Ascending aorta (tissue), 2 donors: ENCODE data around the gene MINDY2. TPM values are rescaled to one million over a fixed set of nuclear protein-coding genes. Genes with fewer than 3 reads are reported as not detected.
A peak's percentile ranks its signal among the peaks of the same experiment; 100 is the strongest.
"Not testable (repeated sequence)": the region's sequence is repeated elsewhere in the genome, so short reads cannot be mapped to it uniquely, and the experiment has no call there.

ENCODE experiments used
- DNase-seq, 2 donors: peaks; one replicate each; pipeline ENCODE4 v3.0.0-alpha.2; 2019; ENCODE audit warnings: low spot score in 2 of 2
- H3K27ac ChIP-seq, 2 donors: fragments of 200-600 bp; sonication (generic); one replicate each; pipeline ENCODE4 v1.5.1; 2016 to 2017; ENCODE audit warnings: mild to moderate bottlenecking in 1 of 2
- H3K27me3 ChIP-seq: fragments of 200-600 bp; sonication (generic); one replicate; pipeline ENCODE4 v1.5.1; 2017
- H3K36me3 ChIP-seq, 2 donors: fragments of 200-600 bp; sonication (generic); one replicate each; pipeline ENCODE4 v1.5.1; 2016
- H3K4me1 ChIP-seq, 2 donors: fragments of 200-600 bp; sonication (generic); one replicate each; pipeline ENCODE4 v1.5.1; 2016 to 2017; ENCODE audit warnings: mild to moderate bottlenecking in 1 of 2
- H3K4me3 ChIP-seq, 2 donors: fragments of 200-600 bp; sonication (generic); one replicate each; pipeline ENCODE4 v1.5.1; 2016 to 2017; ENCODE audit warnings: mild to moderate bottlenecking in 1 of 2
- H3K9me3 ChIP-seq, 2 donors: fragments of 200-600 bp; sonication (generic); one replicate each; pipeline ENCODE4 v1.5.1; 2016
- intact Hi-C: fragments of 100-400 bp; cut with DNase I; formaldehyde crosslinking; loops from one replicate; pipeline ENCODE4 v1.15.1; 2023
- total RNA-seq: library from RNA; depleted of rRNA; stranded (reverse); fragments of >200 nt; gene quantifications from one replicate; pipeline ENCODE4 v1.1.0, GENCODE V29; 2016
- TF ChIP-seq, protein P1 (sequence below), 3 experiments: fragments of 200-600 bp in 2 of 3; fragments of 450-650 bp in 1 of 3; sonication (generic) in 2 of 3; IDR thresholded peaks; one replicate each; pipeline ENCODE4 v1.5.1; 2016 to 2019; ENCODE audit warnings: antibody characterized with exemption in 3 of 3, mild to moderate bottlenecking in 1 of 3, moderate library complexity in 1 of 3

Gene MINDY2
- total RNA-seq, 1 donor from 2014 or later = 10.4 TPM

DNA sequence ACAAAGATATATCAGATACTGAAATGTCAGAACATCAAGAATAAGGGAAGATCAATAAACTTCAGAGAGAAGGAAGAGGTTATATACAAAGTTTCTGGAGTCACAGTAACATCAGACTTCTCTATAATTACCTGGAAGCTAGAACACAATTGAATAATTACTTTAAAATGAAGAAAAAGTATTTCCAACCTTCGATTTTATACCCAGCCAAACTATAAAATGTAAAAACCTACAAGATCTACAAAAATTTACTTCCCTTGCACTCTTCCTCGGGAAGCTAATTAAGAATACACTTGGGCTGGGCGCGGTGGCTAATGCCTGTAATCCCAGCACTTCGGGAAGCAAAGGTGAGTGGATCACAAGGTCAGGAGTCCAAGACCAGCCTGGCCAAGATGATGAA, 6.6 kb upstream of the MINDY2 start:
- no peak overlapping the region for H3K4me3 ChIP-seq
- H3K9me3 ChIP-seq = peaks cover 0 to 7% of the 10 kb centered on the region in 2 donors
- intact Hi-C loops = no loop called here
- no peak for DNase-seq
- no peaks in the 10 kb centered on the region for H3K36me3 ChIP-seq
- no peak overlapping the region for H3K27ac ChIP-seq
- TF ChIP-seq, protein P1, sequence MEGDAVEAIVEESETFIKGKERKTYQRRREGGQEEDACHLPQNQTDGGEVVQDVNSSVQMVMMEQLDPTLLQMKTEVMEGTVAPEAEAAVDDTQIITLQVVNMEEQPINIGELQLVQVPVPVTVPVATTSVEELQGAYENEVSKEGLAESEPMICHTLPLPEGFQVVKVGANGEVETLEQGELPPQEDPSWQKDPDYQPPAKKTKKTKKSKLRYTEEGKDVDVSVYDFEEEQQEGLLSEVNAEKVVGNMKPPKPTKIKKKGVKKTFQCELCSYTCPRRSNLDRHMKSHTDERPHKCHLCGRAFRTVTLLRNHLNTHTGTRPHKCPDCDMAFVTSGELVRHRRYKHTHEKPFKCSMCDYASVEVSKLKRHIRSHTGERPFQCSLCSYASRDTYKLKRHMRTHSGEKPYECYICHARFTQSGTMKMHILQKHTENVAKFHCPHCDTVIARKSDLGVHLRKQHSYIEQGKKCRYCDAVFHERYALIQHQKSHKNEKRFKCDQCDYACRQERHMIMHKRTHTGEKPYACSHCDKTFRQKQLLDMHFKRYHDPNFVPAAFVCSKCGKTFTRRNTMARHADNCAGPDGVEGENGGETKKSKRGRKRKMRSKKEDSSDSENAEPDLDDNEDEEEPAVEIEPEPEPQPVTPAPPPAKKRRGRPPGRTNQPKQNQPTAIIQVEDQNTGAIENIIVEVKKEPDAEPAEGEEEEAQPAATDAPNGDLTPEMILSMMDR (IDR thresholded peaks at IDR 0.05) = no peak
- no peaks in the 10 kb centered on the region for H3K4me1 ChIP-seq
- H3K27me3 ChIP-seq = no peaks in the 10 kb centered on the region

DNA sequence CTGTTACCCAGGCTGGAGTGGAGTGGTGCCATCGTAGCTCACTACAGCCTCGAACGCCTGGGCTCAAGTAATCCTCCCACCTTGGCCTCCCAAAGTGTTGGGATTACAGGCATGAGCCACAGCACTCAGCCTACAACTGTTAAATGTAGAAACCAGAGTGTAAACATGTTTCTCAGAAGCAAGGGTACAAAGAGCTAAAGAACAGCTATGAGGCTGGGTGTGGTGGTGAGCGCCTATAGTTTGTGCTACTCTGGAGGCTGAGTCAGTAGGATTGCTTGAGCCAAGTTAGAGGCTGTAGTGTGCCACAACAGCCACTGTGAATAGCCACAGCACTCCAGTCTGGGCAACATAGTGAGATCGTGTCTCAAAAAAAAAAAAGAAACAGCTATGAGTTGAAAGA, 4.8 kb upstream of the MINDY2 start:
- intact Hi-C loops = no loop called here
- TF ChIP-seq, protein P1 (IDR thresholded peaks at IDR 0.05) = no peak
- Histone ChIP-seq H3K4me3 (no peak overlapping the region), H3K4me1 (peaks cover 0 to 3% of the 10 kb centered on the region in 2 donors), H3K27me3 (no peaks in the 10 kb centered on the region), H3K27ac (no peak overlapping the region), H3K36me3 (no peaks in the 10 kb centered on the region), H3K9me3 (peaks cover 0 to 7% of the 10 kb centered on the region in 2 donors)
- DNase-seq = no peak

DNA sequence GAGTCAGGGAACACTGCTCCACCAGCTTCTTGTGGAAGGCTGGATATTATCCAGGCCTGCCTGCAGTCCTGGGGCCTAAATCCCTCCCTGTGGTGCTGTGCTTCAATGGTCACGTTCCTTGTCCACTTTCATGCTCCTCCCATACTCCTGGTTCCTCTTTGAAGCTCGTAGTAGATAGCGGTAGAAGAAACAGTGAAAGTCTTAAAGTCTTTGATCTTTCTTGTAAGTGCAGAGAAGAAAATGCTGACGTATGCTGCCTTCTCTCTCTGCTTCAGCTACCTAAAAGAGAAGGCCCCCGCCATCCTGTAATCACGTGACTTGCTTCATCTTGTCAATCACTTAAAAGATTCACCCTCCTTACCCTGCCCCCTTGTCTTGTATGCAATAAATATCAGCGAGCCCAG, 2.5 kb upstream of the MINDY2 start:
- H3K27me3 ChIP-seq, intact Hi-C loops, H3K4me3 ChIP-seq, H3K36me3 ChIP-seq, H3K9me3 ChIP-seq, H3K27ac ChIP-seq, DNase-seq: not testable (repeated sequence)
- H3K4me1 ChIP-seq = peaks cover 0 to 13% of the 10 kb centered on the region in 2 donors

DNA sequence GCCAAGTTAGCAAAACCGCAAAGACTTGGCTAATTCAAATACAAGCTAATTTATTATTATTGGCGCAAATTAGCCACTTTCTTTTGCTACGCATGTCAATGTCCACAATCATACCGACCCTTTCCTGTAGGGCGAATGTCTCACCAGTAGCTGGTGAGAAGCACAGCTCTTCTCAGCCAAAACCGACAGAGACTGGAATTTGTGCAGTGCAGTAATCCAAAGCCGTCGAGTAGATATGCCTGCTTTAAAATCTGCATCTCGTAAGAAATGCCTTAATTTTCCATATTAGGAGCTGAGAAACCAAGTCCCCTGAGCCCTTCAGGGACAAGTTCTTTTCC, 614 bp upstream of the MINDY2 start:
- intact Hi-C loops = loop anchor here (5.0 kb wide), 1 partner anchor 543 kb away; no protein-coding TSS in a partner anchor
- DNase-seq = peak in 1 of 2 donors; percentile 78
- peak overlapping the region; percentile 92 to 99 for H3K27ac ChIP-seq

DNA sequence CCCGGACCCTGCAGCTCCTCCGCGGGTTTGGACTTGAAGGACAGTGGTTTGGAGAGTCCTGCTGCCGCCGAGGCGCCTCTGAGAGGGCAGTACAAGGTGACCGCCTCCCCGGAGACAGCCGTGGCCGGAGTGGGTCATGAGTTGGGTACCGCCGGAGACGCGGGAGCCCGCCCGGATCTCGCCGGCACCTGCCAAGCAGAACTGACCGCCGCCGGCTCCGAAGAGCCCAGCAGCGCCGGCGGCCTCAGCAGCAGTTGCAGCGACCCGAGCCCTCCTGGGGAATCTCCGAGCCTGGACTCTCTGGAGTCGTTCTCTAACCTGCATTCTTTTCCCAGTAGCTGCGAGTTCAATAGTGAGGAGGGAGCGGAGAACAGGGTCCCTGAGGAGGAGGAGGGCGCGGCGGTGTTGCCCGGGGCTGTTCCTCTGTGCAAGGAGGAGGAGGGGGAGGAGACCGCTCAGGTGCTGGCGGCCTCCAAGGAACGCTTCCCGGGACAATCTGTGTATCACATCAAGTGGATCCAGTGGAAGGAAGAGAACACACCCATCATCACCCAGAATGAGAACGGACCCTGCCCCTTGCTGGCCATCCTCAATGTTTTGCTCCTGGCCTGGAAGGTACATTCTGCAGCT, 634 bp downstream of the MINDY2 start:
- Histone ChIP-seq H3K4me1 (peaks cover 3 to 25% of the 10 kb centered on the region in 2 donors), H3K4me3 (peak overlapping the region; percentile 70 to 96), H3K27me3 (no peaks in the 10 kb centered on the region), H3K9me3 (no peaks in the 10 kb centered on the region), H3K36me3 (no peaks in the 10 kb centered on the region), H3K27ac (peak overlapping the region; percentile 92 to 99)
- peak in 1 of 2 donors; percentile 80 for DNase-seq
- intact Hi-C loops = loop anchor here (1.0 to 5.0 kb wide), 4 partner anchors 22 to 544 kb away; partner anchors contain the start of genes ADAM10 and SLTM
- TF ChIP-seq, protein P1 (IDR thresholded peaks at IDR 0.05) = no peak

More for the DNA sequence above, 614 bp upstream of the MINDY2 start:
- TF ChIP-seq, protein P1 (IDR thresholded peaks at IDR 0.05) = no peak
- H3K4me3 ChIP-seq = peak overlapping the region; percentile 70 to 96
- H3K4me1 ChIP-seq = peaks cover 3 to 25% of the 10 kb centered on the region in 2 donors
- H3K9me3 ChIP-seq = no peaks in the 10 kb centered on the region
- no peaks in the 10 kb centered on the region for H3K27me3 ChIP-seq
- no peaks in the 10 kb centered on the region for H3K36me3 ChIP-seq

DNA sequence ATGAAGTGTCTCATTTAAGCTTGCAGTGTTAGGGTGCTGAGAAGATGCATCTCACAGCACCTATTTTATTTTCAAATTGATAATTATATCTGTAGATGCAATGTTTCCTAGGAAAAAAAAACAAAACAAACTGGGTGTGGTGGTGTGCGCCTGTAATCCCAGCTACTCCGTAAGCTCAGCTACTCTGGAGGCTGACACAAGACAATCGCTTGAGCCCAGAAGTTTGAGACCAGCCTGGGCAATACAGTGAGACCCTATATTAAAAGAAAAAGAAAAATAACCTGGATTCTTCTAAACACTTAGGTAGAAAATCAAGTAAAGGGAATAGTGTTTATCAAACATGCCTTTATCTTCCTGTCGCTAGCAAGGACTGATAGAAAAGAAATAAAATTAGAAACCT, 1.9 kb downstream of the MINDY2 start:
- TF ChIP-seq, protein P1 (IDR thresholded peaks at IDR 0.05) = no peak
- H3K4me3 ChIP-seq = peak overlapping the region; percentile 70 to 96
- H3K9me3 ChIP-seq = no peaks in the 10 kb centered on the region
- intact Hi-C loops = loop anchor here (5.0 kb wide), 1 partner anchor 546 kb away; no protein-coding TSS in a partner anchor
- no peaks in the 10 kb centered on the region for H3K27me3 ChIP-seq
- peak overlapping the region in 1 of 2 donors; percentile 99 for H3K27ac ChIP-seq
- H3K4me1 ChIP-seq = peaks cover 3 to 25% of the 10 kb centered on the region in 2 donors
- H3K36me3 ChIP-seq = no peaks in the 10 kb centered on the region
- no peak for DNase-seq
